SH-SY5Y (cell line): ENCODE measurements around the gene ACTR5.

Experiments used
- GATA2 ChIP-seq: IDR thresholded peaks from 2 replicates; pipeline ENCODE4 v1.6.1; 2011; ENCODE audit warnings: mild to moderate bottlenecking, low read depth, low read length
- GATA3 ChIP-seq: IDR thresholded peaks from 2 replicates; pipeline ENCODE4 v1.6.1; 2011; ENCODE audit warnings: low read depth, mild to moderate bottlenecking, low read length, moderate library complexity

GRCh38 chr20:38769376-38770295 is 21.4 kb downstream of the ACTR5 start:
- TF ChIP-seq GATA2 (no peak), GATA3 (no peak)
